Astrocyte of the spinal cord (primary cell): ENCODE results near the gene SPOP.

ENCODE experiments used
- DNase-seq: peaks from one replicate; pipeline ENCODE4 v3.0.0; 2011; ENCODE audit warnings: low read depth, low spot score
- H3K4me3 ChIP-seq: 2 replicates; pipeline ENCODE4 v1.5.1; 2011; ENCODE audit warnings: low read depth, mild to moderate bottlenecking, low read length, moderate library complexity
- CTCF ChIP-seq: IDR thresholded peaks from 2 replicates; pipeline ENCODE4 v1.5.1; 2012; ENCODE audit warnings: low read depth, mild to moderate bottlenecking, low read length, inconsistent platforms
- in situ Hi-C: cut with HindIII; loops from 2 replicates; pipeline ENCODE4 v1.10.0; 2017; ENCODE audit warnings: low sequenced_read_pairs

The SPOP gene

GRCh38 chr17:49637739-49638138 lies 40.2 kb downstream of the SPOP start:
- H3K4me3 ChIP-seq = no peak overlapping the region
- no peak for DNase-seq
- TF ChIP-seq CTCF = no peak
- in situ Hi-C loops = no loop called here

DNA sequence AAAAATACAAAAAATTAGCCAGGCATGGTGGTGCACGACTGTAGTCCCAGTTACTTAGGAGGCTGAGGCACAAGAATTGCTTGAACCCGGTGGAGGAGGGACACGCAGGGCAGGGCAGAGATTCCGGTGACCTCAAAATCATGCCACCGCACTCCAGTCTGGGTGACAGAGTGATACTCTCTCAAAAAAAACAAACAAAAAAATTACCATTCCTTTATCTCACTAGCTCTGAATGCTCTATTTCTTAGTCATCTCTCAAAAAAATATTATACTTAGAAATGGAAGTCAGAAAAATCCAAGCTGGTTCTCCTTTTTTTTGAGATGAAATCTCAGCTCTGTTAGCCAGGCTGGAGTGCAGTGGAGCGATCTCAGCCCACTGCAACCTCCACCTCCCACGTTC lies 40.8 kb downstream of the SPOP start:
- no peak for DNase-seq
- in situ Hi-C loops = no loop called here
- no peak for TF ChIP-seq CTCF

DNA sequence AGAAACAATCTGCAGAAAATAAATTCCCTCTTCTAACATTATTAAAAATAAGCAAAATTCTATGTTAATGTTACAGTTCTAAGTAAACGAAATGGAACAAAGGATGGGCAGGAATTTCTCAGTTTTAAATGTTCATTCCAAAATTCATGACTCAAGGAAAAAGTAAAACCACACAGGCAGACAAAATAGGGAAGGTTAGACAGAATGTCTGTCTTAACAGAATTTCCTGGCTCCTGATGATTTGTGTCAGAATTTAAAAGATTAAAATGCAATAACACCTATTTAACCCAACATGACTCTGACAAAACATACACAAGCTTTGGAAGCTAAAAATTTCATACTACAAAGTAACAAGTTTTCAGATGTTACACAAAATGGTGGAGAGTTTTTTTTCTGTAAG lies 42.8 kb downstream of the SPOP start:
- no peak for TF ChIP-seq CTCF
- in situ Hi-C loops = no loop called here

More for the DNA sequence above, 40.8 kb downstream of the SPOP start:
- no peak overlapping the region for H3K4me3 ChIP-seq

GRCh38 chr17:49634485-49634860 lies 43.4 kb downstream of the SPOP start:
- H3K4me3 ChIP-seq = no peak overlapping the region
- in situ Hi-C loops = no loop called here
- no peak for DNase-seq
- no peak for TF ChIP-seq CTCF

More for the DNA sequence above, 42.8 kb downstream of the SPOP start:
- no peak overlapping the region for H3K4me3 ChIP-seq
- DNase-seq = no peak

- no peak for TF ChIP-seq CTCF
- no peak overlapping the region for H3K4me3 ChIP-seq
- in situ Hi-C loops = no loop called here
- DNase-seq = no peak
Observed at GRCh38 chr17:49633762-49634484, 44.0 kb downstream of the SPOP start.

GRCh38 chr17:49633250-49633649 lies 44.6 kb downstream of the SPOP start:
- TF ChIP-seq CTCF = no peak
- in situ Hi-C loops = no loop called here

DNA sequence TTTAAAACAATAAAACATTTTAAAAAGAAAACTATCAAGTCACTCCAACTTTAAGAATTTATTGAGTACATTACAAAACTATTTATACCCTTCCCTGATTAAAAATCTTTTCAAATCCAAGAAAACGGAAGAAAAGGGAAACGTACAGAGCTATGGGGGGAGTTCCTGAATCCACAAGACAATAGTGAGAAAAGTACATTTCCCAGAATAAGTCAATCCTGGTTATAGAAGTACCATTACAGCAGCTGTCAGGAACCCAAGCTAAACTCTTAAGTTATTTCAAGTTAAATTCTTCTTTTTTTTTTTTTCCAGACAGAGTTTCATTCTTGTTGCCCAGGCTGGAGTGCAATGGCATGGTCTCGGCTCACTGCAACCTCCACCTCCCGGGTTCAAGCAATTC lies 45.7 kb downstream of the SPOP start:
- DNase-seq = no peak
- in situ Hi-C loops = no loop called here
- TF ChIP-seq CTCF = no peak
- H3K4me3 ChIP-seq = no peak overlapping the region

More at GRCh38 chr17:49633250-49633649, 44.6 kb downstream of the SPOP start:
- DNase-seq = no peak
- H3K4me3 ChIP-seq = no peak overlapping the region
